Choroid plexus epithelial cell (primary cell): ENCODE data around the gene CECR2.
"Not testable (repeated sequence)": the region's sequence is repeated elsewhere in the genome, so short reads cannot be mapped to it uniquely, and the experiment has no call there.

Experiments
- DNase-seq: peaks from one replicate; pipeline ENCODE4 v3.0.0-alpha.2; 2010; ENCODE audit warnings: low read depth
- H3K4me3 ChIP-seq: 2 replicates; pipeline ENCODE4 v1.5.1; 2011; ENCODE audit warnings: low read depth, mild to moderate bottlenecking, control low read depth, low read length, moderate library complexity
- TF ChIP-seq, protein P1 (sequence below): conservative IDR thresholded peaks from 2 replicates; pipeline ENCODE4 v1.5.1; 2011; ENCODE audit warnings: low read depth, mild to moderate bottlenecking, control low read depth, inconsistent platforms, low read length, moderate library complexity

Gene CECR2

DNA sequence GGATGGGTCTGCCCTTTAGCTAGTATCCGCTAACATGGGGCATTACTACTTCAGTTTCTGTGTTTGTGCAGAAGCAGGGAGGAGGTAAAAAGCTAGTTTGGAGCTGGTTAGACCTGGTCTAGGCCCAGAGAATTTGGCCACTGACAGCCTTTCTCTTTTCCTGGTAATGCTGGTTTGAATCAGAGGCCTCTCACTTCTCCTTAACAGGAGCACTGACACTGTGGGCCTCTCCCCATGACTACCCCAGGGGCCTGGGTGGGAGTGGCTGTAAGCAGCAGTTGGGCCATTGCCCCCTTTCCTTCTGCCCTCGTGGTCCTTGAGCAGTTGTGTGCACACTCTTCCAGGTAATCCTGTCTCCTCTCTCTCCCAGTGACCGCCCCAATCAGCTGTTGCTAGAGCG, 185.6 kb downstream of the CECR2 start:
- H3K4me3 ChIP-seq = no peak overlapping the region
- no peak for DNase-seq
- TF ChIP-seq, protein P1, sequence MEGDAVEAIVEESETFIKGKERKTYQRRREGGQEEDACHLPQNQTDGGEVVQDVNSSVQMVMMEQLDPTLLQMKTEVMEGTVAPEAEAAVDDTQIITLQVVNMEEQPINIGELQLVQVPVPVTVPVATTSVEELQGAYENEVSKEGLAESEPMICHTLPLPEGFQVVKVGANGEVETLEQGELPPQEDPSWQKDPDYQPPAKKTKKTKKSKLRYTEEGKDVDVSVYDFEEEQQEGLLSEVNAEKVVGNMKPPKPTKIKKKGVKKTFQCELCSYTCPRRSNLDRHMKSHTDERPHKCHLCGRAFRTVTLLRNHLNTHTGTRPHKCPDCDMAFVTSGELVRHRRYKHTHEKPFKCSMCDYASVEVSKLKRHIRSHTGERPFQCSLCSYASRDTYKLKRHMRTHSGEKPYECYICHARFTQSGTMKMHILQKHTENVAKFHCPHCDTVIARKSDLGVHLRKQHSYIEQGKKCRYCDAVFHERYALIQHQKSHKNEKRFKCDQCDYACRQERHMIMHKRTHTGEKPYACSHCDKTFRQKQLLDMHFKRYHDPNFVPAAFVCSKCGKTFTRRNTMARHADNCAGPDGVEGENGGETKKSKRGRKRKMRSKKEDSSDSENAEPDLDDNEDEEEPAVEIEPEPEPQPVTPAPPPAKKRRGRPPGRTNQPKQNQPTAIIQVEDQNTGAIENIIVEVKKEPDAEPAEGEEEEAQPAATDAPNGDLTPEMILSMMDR = no peak

DNA sequence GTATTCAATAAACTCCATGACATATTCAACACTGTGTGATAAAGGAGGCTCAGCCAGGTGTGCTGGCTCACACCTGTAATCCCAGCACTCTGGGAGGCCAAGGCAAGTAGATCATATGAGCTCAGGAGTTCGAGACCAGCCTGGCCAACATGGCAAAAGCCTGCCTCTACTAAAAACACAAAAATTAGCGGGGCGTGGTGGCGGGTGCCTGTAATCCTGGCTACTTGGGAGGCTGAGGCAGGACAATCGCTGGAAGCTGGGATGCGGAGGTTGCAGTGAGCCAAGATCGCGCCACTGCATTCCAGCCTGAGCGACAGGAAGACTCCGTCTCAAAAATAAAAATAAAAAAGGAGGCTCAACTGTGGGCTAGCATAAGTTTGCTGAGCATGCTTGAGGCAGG, 189.9 kb downstream of the CECR2 start:
- H3K4me3 ChIP-seq = no peak overlapping the region
- no peak for DNase-seq
- TF ChIP-seq, protein P1 = no peak

DNA sequence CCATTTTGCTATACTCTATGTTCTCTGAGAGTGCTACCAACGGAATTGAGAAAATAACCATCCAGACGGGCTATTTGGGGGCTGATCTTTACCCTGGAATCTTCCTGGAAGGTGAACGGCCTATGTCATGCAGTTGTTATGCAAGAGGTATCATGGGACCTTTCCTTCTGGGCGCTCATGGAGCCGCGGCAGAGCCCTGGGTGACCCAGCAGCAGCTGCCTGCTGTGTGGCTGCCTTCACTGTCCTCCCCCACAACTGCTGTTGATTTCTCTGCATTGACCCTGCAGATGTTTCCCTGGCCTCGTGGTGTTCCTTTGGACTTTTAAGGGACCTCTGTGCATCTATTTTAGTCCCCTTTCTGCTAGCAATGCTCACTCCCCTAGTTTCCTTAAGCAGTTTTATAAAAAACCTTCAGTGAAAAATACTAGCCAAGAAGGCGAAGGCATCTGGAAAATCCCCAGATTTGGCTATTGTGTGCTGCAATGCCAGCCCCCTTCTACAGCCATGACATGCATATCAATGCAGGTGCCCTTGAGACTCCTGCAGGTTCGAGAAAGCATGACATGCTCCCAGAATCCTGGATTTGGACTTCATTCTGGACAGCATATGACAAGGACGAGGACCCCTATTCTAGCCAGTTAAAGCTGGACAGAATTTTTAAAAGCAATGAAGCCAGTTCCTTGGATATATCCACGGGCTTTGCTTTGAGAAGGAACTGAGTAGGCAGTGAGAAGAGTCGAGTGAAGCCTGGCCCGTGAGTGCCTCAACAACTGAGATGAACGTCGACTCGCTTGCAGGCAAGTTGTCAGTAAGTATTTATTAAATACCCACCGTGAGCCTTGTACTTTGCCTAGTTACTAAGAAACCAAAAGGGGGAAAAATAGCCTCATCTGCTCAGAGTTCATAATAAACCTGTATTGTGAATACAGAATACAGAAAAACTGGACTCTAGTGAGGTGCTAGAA, 193.9 kb downstream of the CECR2 start, which contains the start of gene SLC25A18:
Gene SLC25A18 (plus strand): TSS at position 593 of the 965 bp plus-strand sequence. CDS start 16,447 bp downstream, outside the sequence.
- no peak within 1 kb of the TSS for H3K4me3 ChIP-seq
- DNase-seq = peak; percentile 92
- TF ChIP-seq, protein P1 = peak; percentile 33

DNA sequence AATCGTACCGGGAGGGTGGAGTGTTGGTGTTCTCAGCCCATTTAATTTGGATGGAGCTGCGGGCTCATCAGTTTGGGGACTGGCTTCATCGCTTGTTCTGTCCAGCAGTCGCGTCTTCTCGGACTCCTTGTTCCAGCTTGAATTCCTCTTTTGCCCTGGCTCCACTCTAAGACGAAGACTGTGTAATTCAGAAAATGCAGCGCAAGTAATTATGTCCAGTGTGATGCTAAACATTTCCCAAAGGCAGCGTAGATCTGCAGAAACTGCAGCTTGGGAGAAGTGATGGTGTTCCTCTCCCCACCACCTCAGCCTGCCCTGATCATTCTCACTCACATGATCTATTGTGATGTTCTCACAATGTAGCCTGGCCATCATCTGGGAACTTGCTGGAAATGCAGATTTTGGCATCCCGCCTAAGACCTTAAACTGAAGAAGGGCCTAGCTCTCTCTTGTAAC, 194.7 kb downstream of the CECR2 start:
- TF ChIP-seq, protein P1 = peak; percentile 25
- peak; percentile 92 for DNase-seq
- H3K4me3 ChIP-seq = no peak overlapping the region

DNA sequence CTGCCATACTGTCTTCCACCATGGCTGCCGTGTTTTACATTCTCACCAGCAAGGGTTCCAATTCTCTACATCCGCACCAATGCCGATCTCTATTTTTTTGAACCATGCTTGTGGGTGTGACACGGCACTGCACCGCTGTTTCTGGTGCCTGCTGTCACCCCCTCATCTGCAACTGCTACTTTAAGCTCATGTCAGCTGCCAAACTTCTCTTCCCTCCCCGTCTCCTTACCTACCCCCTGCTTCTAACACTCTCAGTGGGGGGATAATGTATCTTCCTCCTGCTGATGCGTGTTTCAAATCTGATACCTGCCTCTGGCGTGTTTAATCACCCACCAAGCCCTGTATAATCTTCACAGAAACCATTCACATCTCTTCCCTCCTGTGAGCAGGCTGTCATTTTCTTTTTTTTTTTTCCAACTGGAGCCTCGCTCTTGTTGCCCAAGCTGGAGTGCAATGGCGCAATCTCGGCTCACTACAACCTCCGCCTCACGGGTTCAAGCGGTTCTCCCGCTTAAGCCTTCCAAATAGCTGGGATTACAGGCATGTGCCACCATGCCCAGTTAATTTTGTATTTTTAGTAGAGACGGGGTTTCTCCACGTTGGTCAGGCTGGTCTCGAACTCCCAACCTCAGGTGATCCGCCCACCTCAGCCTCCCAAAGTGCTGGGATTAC, 196.9 kb downstream of the CECR2 start:
- DNase-seq, H3K4me3 ChIP-seq: not testable (repeated sequence)

DNA sequence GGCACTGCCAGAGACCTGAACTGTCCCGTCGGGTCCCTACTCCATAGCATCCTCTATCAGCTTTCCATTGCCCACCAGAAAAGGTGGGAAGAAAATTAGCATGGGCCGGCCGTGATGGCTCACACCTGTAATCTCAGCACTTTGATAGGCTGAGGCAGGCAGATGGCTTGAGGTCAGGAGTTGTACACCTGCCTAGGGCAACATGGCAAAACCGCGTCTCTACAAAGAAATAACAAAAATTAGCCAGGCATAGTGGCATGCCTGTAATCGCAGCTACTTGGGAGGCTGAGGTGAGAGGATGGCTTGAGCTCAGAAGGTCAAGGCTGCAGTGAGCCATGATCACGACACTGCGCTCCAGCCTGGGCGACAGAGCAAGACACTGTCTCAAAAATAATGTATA, 197.5 kb downstream of the CECR2 start:
- no peak overlapping the region for H3K4me3 ChIP-seq
- no peak for DNase-seq
- TF ChIP-seq, protein P1 = no peak

DNA sequence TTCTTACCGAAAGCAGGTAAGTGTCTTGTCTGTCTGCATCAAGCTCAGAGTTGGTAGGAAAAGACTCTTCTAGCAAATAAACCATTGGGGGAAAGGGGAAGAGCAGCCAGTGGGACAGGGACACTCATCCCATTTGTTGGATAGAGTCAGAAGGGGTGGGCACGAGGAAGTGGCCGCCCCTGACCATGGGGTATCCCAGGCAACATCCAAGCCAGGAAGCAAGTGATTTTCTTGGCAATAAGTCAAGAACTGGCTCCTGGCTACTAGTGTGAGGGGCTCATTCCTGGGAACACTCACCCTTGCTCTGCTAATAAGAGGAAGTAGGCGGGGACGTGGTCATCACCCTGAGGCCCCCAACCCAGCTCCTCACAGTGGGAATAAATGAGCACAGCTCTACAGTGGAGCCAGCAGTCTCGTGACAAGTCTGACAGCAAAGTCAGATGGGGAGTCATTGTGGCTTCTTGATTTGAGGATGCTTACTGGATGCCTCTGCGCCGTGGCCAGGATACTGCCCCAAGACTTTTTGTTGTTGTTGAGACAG, 200.8 kb downstream of the CECR2 start:
- peak overlapping the region; percentile 47 for H3K4me3 ChIP-seq
- peak; percentile 91 for DNase-seq
- TF ChIP-seq, protein P1 = no peak
